ENCODE data around the gene CDKN1C. TPM values are rescaled to one million over a fixed set of nuclear protein-coding genes. Genes with fewer than 3 reads are reported as not detected.

The CDKN1C gene
- total and polyA plus RNA-seq, 2 of the 8 experiments (the other 6 are each of a cell fraction or from before 2014, with no cell fraction given): 12.8 to 14.1 TPM

DNA sequence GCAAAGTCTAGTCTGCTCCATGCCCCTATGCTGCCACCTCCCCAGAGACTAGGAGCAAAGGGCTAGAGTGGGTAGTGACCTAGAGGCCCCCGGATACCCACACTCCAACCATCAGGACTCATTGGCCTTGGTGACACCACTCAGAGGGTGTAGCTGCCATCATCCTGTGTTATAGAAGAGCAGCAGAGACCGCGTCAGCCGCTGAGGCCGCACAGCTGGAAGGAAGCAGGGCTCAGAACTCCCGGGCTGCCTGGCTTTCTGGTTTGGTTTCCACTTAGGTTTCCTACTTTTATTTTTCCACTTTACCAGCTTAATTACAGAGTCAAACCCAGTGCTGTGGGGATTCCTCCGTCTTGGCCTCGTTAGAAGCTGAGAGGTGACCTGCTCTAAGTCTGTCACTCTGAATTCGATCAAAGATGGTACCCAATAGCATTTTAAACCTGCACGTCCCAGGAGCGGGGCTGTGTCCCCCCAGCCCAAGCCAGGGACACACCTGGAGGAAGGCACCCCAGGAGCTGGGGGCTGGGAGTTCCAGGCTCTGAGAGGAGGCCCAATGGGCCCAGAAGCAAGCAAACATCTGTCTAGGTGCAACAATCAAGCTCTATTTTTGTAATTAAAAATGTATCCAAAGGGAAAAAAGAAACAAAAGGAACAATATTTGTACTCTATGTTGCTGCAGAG, 2.1 kb upstream of the CDKN1C start:
- Histone ChIP-seq H2BK12ac (ENCODE audit: low read depth, low read length) (0 out of 2 replicates have a peak overlapping the region, but pooled peaks have one; percentile 77), H3K4me3 (ENCODE audit: extremely low read depth in 1 of 4, insufficient read depth in 2 of 4, low read depth in 3 of 4, low read length in 4 of 4) (no peak overlapping the region), H3K27me3 (replicated peaks in 1 of 4; ENCODE audit: control insufficient read depth in 3 of 4, extremely low read depth in 1 of 4, insufficient read depth in 3 of 4, low read length in 3 of 4) (peaks cover 2 to 60% (median 34%) of the 10 kb centered on the region in 4 experiments), H3K9me3 (ENCODE audit: insufficient read depth in 2 of 2, low read depth in 1 of 2, low read length in 1 of 2) (no peaks in the 10 kb centered on the region), H3K4ac (replicated peaks; ENCODE audit: insufficient read length, low read depth, low read length) (no peak overlapping the region), H2BK20ac (ENCODE audit: low read length) (peak overlapping the region; percentile 15; the same call in 1 of the 2 replicates), H4K5ac (ENCODE audit: insufficient read length, low read depth, low read length) (no peak overlapping the region), H3K36me3 (ENCODE audit: control insufficient read depth in 2 of 4, insufficient read depth in 4 of 4, low read length in 3 of 4) (peaks cover 0 to 4% (median 0%) of the 10 kb centered on the region in 4 experiments; a peak in 1 of 8 replicates), H3K14ac (ENCODE audit: insufficient read length) (no peak overlapping the region), H4K20me1 (replicated peaks in 1 of 2; ENCODE audit: control insufficient read depth in 1 of 2, insufficient read depth in 2 of 2, low read length in 2 of 2) (peaks cover 6 to 7% of the 10 kb centered on the region in 2 experiments), H3K4me1 (replicated peaks in 1 of 4; ENCODE audit: control insufficient read depth in 3 of 4, insufficient read depth in 4 of 4, low read length in 3 of 4) (peaks cover 0 to 39% (median 30%) of the 10 kb centered on the region in 4 experiments; a peak in 6 of 7 replicates), H2BK5ac (ENCODE audit: low read depth, low read length) (no peak overlapping the region), H3K23me2 (ENCODE audit: low read depth, low read length) (peaks cover 14% of the 10 kb centered on the region), H3K27ac (ENCODE audit: low read depth, low read length) (no peak overlapping the region), H3K56ac (replicated peaks; ENCODE audit: insufficient read length, low read depth, low read length) (no peak overlapping the region), H3K79me1 (ENCODE audit: low read depth, low read length) (no peaks in the 10 kb centered on the region), H2BK15ac (ENCODE audit: low read length) (no peak overlapping the region), H2BK120ac (replicated peaks; ENCODE audit: low read depth, low read length) (no peak overlapping the region), H3K79me2 (ENCODE audit: control insufficient read depth in 1 of 2, insufficient read depth in 2 of 2, low read length in 2 of 2) (no peaks in the 10 kb centered on the region), H3K18ac (ENCODE audit: extremely low read depth, low read length) (no peak overlapping the region), H4K8ac (ENCODE audit: extremely low read depth, insufficient read depth, low read length) (no peak overlapping the region), H3K23ac (ENCODE audit: insufficient read length) (no peak overlapping the region), H2AK5ac (ENCODE audit: low read depth, low read length) (no peak overlapping the region), H2AFZ (ENCODE audit: low read length) (no peak overlapping the region), H4K91ac (replicated peaks; ENCODE audit: insufficient read length, low read length) (no peak overlapping the region), H3K9ac (replicated peaks in 1 of 4; ENCODE audit: extremely low read depth in 1 of 4, low read depth in 3 of 4, low read length in 3 of 4) (no peak overlapping the region), H3K4me2 (ENCODE audit: insufficient read depth in 1 of 2, low read depth in 2 of 2, low read length in 2 of 2) (no peak overlapping the region)
- no peak for DNase-seq (ENCODE audit: low read depth in 1 of 2, low spot score in 2 of 2)
- CTCF ChIA-PET (ENCODE audit: partially characterized antibody): interaction anchor here (0.7 to 13.5 kb wide), 58 partner anchors 9 to 465 kb away, joined by 3 to 521 read pairs (median 4); partner anchors contain the start of gene PHLDA2
- WGBS, 2 experiments (ENCODE audit: extremely low coverage in 1 of 2, insufficient coverage in 1 of 2, insufficient read length in 1 of 2, insufficient replicate concordance in 2 of 2, low coverage in 1 of 2, low lambda C conversion rate in 2 of 2, missing lambda C conversion rate in 1 of 2): 84% methylated on average over 11 of the region's 11 CpGs; no CpG with 5 or more reads in 1 of the 2 experiments
- POLR2A ChIA-PET (ENCODE audit: partially characterized antibody): interaction anchor here (0.6 to 1.9 kb wide), 4 partner anchors 120 to 354 kb away, joined by 3 to 8 read pairs (median 3); no protein-coding TSS in a partner anchor
- no peak for FAIRE-seq
- no peak for TF ChIP-seq BACH1 (IDR thresholded peaks at IDR 0.05; ENCODE audit: low read length)
- TF ChIP-seq SIN3A (conservative IDR thresholded peaks at IDR 0.05 in 1 of 2, IDR thresholded peaks at IDR 0.05 in 1 of 2; ENCODE audit: low read depth in 1 of 2, low read length in 2 of 2): no peak
- no peak for TF ChIP-seq NRF1 (IDR thresholded peaks at IDR 0.05; ENCODE audit: low read depth, low read length)
- TF ChIP-seq RXRA (IDR thresholded peaks at IDR 0.05; ENCODE audit: insufficient read depth, low read depth, low read length): no peak
- TF ChIP-seq SP1 (IDR thresholded peaks at IDR 0.05; ENCODE audit: low read depth, low read length): no peak
- TF ChIP-seq ZNF274 (IDR thresholded peaks at IDR 0.05; ENCODE audit: borderline replicate concordance, extremely low read depth, low read length): no peak
- no peak for TF ChIP-seq NANOG (IDR thresholded peaks at IDR 0.05; ENCODE audit: insufficient read depth, low read depth, low read length, poor library complexity, severe bottlenecking)
- TF ChIP-seq RBBP5 (IDR thresholded peaks at IDR 0.05; ENCODE audit: borderline replicate concordance, low read depth, low read length): no peak
- TF ChIP-seq EP300 (IDR thresholded peaks at IDR 0.05; ENCODE audit: borderline replicate concordance in 1 of 2, low read depth in 2 of 2, low read length in 2 of 2): no peak
- no peak for TF ChIP-seq RAD21 (IDR thresholded peaks at IDR 0.05 in 1 of 2, conservative IDR thresholded peaks at IDR 0.05 in 1 of 2; ENCODE audit: low read depth in 2 of 2, low read length in 2 of 2)
- TF ChIP-seq ASH2L (IDR thresholded peaks at IDR 0.05; ENCODE audit: low read length): no peak

All from H1 (cell line).